MM.1S (cell line): Measurements from ENCODE around the gene PURA.

ENCODE experiments used
- EZH2 ChIP-seq: fragments of 300-600 bp; sonication (generic); optimal IDR thresholded peaks from 2 replicates; pipeline ENCODE3; 2017; ENCODE audit warnings: low read depth, mild to moderate bottlenecking, antibody characterized with exemption, low read length, mixed read lengths
- EZH2phosphoT487 ChIP-seq: fragments of 300-600 bp; sonication (generic); IDR thresholded peaks from 2 replicates; pipeline ENCODE4 v1.6.1; 2018; ENCODE audit warnings: antibody characterized with exemption, low read length
- TF ChIP-seq, protein P1 (sequence below): fragments of 300-600 bp; sonication (generic); IDR thresholded peaks from 2 replicates; pipeline ENCODE4 v1.5.1; 2016; ENCODE audit warnings: antibody characterized with exemption, low read length, mixed read lengths

- TF ChIP-seq, protein P1, sequence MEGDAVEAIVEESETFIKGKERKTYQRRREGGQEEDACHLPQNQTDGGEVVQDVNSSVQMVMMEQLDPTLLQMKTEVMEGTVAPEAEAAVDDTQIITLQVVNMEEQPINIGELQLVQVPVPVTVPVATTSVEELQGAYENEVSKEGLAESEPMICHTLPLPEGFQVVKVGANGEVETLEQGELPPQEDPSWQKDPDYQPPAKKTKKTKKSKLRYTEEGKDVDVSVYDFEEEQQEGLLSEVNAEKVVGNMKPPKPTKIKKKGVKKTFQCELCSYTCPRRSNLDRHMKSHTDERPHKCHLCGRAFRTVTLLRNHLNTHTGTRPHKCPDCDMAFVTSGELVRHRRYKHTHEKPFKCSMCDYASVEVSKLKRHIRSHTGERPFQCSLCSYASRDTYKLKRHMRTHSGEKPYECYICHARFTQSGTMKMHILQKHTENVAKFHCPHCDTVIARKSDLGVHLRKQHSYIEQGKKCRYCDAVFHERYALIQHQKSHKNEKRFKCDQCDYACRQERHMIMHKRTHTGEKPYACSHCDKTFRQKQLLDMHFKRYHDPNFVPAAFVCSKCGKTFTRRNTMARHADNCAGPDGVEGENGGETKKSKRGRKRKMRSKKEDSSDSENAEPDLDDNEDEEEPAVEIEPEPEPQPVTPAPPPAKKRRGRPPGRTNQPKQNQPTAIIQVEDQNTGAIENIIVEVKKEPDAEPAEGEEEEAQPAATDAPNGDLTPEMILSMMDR: no peak
- no peak for TF ChIP-seq EZH2
- TF ChIP-seq EZH2phosphoT487: no peak
These were observed 52.0 kb downstream of the PURA start for GRCh38 chr5:140165923-140166270.
